Endodermal cell (in vitro differentiated cells): ENCODE data around the gene OR8G1. TPM values are rescaled to one million over a fixed set of nuclear protein-coding genes. Genes with fewer than 3 reads are reported as not detected.

Experiments
- DNase-seq: peaks from one replicate; pipeline ENCODE4 v3.0.0-alpha.2; 2017
- H3K27ac ChIP-seq: 2 replicates; pipeline ENCODE4 v1.5.1; 2013; ENCODE audit warnings: mild to moderate bottlenecking, low read depth, low read length, moderate library complexity
- H3K27me3 ChIP-seq: 2 replicates; pipeline ENCODE4 v1.6.1; 2013; ENCODE audit warnings: mild to moderate bottlenecking, low read length, moderate library complexity; ENCODE audit not compliant: insufficient read depth, control insufficient read depth, poor library complexity, severe bottlenecking
- H3K36me3 ChIP-seq: 2 replicates; pipeline ENCODE4 v1.7.0; 2013; ENCODE audit warnings: mild to moderate bottlenecking, low read length, moderate library complexity; ENCODE audit not compliant: control insufficient read depth, insufficient read depth
- H3K4me1 ChIP-seq: one replicate; pipeline ENCODE4 v1.7.0; 2013; ENCODE audit warnings: low read length; ENCODE audit not compliant: control insufficient read depth, insufficient read depth
- H3K4me3 ChIP-seq: 2 replicates; pipeline ENCODE4 v1.5.1; 2013; ENCODE audit warnings: mild to moderate bottlenecking, low read length, moderate library complexity
- H3K9ac ChIP-seq: 2 replicates; pipeline ENCODE4 v1.6.1; 2013; ENCODE audit warnings: mild to moderate bottlenecking, low read length, moderate library complexity; ENCODE audit not compliant: poor library complexity, severe bottlenecking; ENCODE audit errors: extremely low read depth
- H3K9me3 ChIP-seq: 2 replicates; pipeline ENCODE4 v1.6.1; 2013; ENCODE audit warnings: mild to moderate bottlenecking, low read length, moderate library complexity; ENCODE audit not compliant: control insufficient read depth
- H3K27ac Mint-ChIP-seq: 2 replicates; pipeline ENCODE4 v1.8.0; 2020; ENCODE audit warnings: mixed read lengths
- H3K27me3 Mint-ChIP-seq: 2 replicates; pipeline ENCODE4 v1.8.0; 2021; ENCODE audit warnings: mild to moderate bottlenecking, mixed read lengths; ENCODE audit not compliant: insufficient read depth
- H3K36me3 Mint-ChIP-seq: 2 replicates; pipeline ENCODE4 v1.8.0; 2020; ENCODE audit warnings: low read depth, mixed read lengths
- H3K4me1 Mint-ChIP-seq: 2 replicates; pipeline ENCODE4 v1.8.0; 2020; ENCODE audit warnings: mixed read lengths
- H3K4me3 Mint-ChIP-seq: 2 replicates; pipeline ENCODE4 v1.8.0; 2020; ENCODE audit warnings: mild to moderate bottlenecking, moderate library complexity, mixed read lengths
- H3K9me3 Mint-ChIP-seq: 2 replicates; pipeline ENCODE4 v1.8.0; 2020; ENCODE audit warnings: mild to moderate bottlenecking, mixed read lengths
- WGBS, 2 experiments: methylation state at CpG; one replicate each; pipeline versions ENCODE4 v1.1.5 to v1.1.7; 2013; ENCODE audit warnings: missing lambda C conversion rate in 2 of 2, mixed read lengths in 1 of 2; ENCODE audit not compliant: insufficient coverage in 1 of 2, insufficient read length in 1 of 2; 5-methylcytosine and 5-hydroxymethylcytosine counted together
- total RNA-seq, 2 donors: library from RNA; stranded (reverse); fragmentation: NEBNext Ultra II Directional in 1 of 2; extraction: Animal tissue kit (Norgen Biotek cat#: 25700) in 1 of 2; gene quantifications; 2 replicates in 1 of 2; 3 replicates in 1 of 2; pipeline ENCODE4 v1.2.1, GENCODE V29; 2021
- TF ChIP-seq, protein P1 (sequence below): fragments of 200-600 bp; sonication (generic); conservative IDR thresholded peaks from 2 replicates; pipeline ENCODE4 v1.5.0; 2021; ENCODE audit warnings: antibody characterized with exemption, mild to moderate bottlenecking

OR8G1 gene
- total RNA-seq, 2 donors from 2014 or later, result 0.11 TPM; not detected in 1

DNA sequence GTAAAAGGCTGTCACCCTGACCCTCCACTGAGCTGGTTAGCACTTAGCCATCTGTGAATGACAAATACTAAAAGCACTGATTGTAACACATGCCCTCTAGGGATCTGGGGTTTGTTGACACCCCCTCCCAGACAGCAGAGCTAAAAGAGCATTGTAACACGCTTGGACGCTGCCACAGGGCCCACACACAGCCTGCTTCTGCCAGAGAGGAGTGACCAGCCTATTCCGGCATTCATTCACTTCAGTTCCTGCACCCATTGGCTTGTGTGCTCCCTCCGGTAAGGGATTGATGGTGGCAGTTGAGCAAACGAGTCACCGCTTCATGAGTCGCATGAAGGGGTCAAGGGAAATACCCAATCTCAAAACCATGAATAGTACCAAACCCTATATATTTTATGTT is 42.0 kb upstream of the OR8G1 start:
- H3K4me1 Mint-ChIP-seq, result no peaks in the 10 kb centered on the region
- no peaks in the 10 kb centered on the region for H3K36me3 Mint-ChIP-seq
- peaks cover 13% of the 10 kb centered on the region for H3K9me3 Mint-ChIP-seq
- peaks cover 1% of the 10 kb centered on the region for H3K27me3 Mint-ChIP-seq
- no peak overlapping the region for H3K4me3 ChIP-seq
- TF ChIP-seq, protein P1, sequence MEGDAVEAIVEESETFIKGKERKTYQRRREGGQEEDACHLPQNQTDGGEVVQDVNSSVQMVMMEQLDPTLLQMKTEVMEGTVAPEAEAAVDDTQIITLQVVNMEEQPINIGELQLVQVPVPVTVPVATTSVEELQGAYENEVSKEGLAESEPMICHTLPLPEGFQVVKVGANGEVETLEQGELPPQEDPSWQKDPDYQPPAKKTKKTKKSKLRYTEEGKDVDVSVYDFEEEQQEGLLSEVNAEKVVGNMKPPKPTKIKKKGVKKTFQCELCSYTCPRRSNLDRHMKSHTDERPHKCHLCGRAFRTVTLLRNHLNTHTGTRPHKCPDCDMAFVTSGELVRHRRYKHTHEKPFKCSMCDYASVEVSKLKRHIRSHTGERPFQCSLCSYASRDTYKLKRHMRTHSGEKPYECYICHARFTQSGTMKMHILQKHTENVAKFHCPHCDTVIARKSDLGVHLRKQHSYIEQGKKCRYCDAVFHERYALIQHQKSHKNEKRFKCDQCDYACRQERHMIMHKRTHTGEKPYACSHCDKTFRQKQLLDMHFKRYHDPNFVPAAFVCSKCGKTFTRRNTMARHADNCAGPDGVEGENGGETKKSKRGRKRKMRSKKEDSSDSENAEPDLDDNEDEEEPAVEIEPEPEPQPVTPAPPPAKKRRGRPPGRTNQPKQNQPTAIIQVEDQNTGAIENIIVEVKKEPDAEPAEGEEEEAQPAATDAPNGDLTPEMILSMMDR, result no peak
- 95% methylated on average over 3 to 7 of the region's 7 CpGs for WGBS, 2 experiments
- H3K27ac ChIP-seq, result no peak overlapping the region
- no peaks in the 10 kb centered on the region for H3K27me3 ChIP-seq
- no peak overlapping the region for H3K9ac ChIP-seq
- H3K9me3 ChIP-seq, result no peaks in the 10 kb centered on the region
- H3K27ac Mint-ChIP-seq, result no peak overlapping the region
- no peak for DNase-seq
- no peak overlapping the region for H3K4me3 Mint-ChIP-seq
- no peaks in the 10 kb centered on the region for H3K4me1 ChIP-seq
- no peaks in the 10 kb centered on the region for H3K36me3 ChIP-seq

DNA sequence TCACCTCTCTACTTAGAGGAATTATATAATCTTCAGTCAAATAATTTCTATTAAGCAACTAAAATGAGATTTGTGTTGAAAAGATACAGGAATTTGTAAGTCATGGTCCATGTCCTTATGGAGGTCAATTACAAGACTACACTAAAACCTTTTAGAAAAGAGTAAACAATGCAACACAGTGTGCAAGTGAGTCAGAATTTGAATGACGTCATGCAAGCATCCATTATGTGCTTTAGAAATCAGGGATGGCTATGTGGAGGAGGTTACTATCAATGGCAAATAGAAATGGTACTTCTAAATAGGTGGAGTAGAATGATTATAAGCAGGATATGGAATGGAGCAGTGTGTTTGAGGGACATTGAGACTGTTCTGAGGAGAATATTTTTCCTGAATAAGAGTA is 41.2 kb upstream of the OR8G1 start:
- H3K36me3 Mint-ChIP-seq, result no peaks in the 10 kb centered on the region
- 89 to 90% methylated on average over 1 of the region's 1 CpG for WGBS, 2 experiments

DNA sequence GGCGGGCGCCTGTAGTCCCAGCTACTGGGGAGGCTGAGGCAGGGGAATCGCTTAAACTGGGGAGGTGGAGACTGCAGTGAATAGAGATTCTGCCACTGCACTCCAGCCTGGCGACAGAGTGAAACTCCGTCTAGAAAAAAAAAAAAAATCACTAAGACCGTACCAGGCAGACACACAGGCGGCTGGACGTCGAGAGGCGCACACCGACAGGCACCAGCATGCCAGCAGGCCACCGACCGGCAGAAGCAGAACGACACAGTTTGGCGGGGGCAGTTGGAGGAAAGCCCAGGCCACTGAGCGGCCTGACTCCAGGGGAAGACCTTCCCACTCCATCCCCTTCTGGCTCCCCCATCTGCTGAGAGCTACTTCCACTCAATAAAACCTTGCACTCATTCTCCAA is 40.2 kb upstream of the OR8G1 start:
- Mint-ChIP-seq H3K9me3 (peaks cover 13% of the 10 kb centered on the region), H3K4me3 (no peak overlapping the region), H3K4me1 (no peaks in the 10 kb centered on the region), H3K27me3 (peaks cover 1% of the 10 kb centered on the region), H3K27ac (no peak overlapping the region), H3K36me3 (no peaks in the 10 kb centered on the region)
- 92 to 94% methylated on average over 10 to 16 of the region's 16 CpGs for WGBS, 2 experiments
- TF ChIP-seq, protein P1, result no peak
- H3K4me1 ChIP-seq, result no peaks in the 10 kb centered on the region
- no peak overlapping the region for H3K9ac ChIP-seq
- no peaks in the 10 kb centered on the region for H3K36me3 ChIP-seq
- no peaks in the 10 kb centered on the region for H3K27me3 ChIP-seq
- H3K27ac ChIP-seq, result no peak overlapping the region
- no peak for DNase-seq
- H3K9me3 ChIP-seq, result no peaks in the 10 kb centered on the region
- H3K4me3 ChIP-seq, result no peak overlapping the region

More for the DNA sequence above, 41.2 kb upstream of the OR8G1 start:
- Mint-ChIP-seq H3K4me1 (no peaks in the 10 kb centered on the region), H3K4me3 (no peak overlapping the region), H3K9me3 (peaks cover 13% of the 10 kb centered on the region), H3K27me3 (peaks cover 1% of the 10 kb centered on the region), H3K27ac (no peak overlapping the region)
- Histone ChIP-seq H3K4me1 (no peaks in the 10 kb centered on the region), H3K9ac (no peak overlapping the region), H3K4me3 (no peak overlapping the region), H3K27ac (no peak overlapping the region), H3K36me3 (no peaks in the 10 kb centered on the region), H3K9me3 (no peaks in the 10 kb centered on the region), H3K27me3 (no peaks in the 10 kb centered on the region)
- DNase-seq, result no peak
- TF ChIP-seq, protein P1, result no peak
